ENCODE data around the gene TSEN54. TPM values are rescaled to one million over a fixed set of nuclear protein-coding genes. Genes with fewer than 3 reads are reported as not detected.

Gene TSEN54
- total RNA-seq, 1 donor from 2014 or later, result 92.7 TPM

GRCh38 chr17:75498726-75499213, 17.6 kb upstream of the TSEN54 start:
- Histone ChIP-seq H3K27ac (peak overlapping the region in 1 of 2 donors; percentile 30), H3K4me3 (no peak overlapping the region), H3K36me3 (peaks cover 65 to 83% of the 10 kb centered on the region in 2 donors), H3K9me3 (no peaks in the 10 kb centered on the region), H3K27me3 (no peaks in the 10 kb centered on the region), H3K4me1 (peaks cover 2 to 12% of the 10 kb centered on the region in 2 donors)
- intact Hi-C loops (cut with DNase I), result no loop called here
- DNase-seq (ENCODE audit: low spot score in 2 of 2), result no peak
- no peak for TF ChIP-seq CTCF (IDR thresholded peaks at IDR 0.05)

- Histone ChIP-seq H3K4me1 (peaks cover 2 to 12% of the 10 kb centered on the region in 2 donors), H3K27ac (peak overlapping the region; percentile 30 to 69), H3K27me3 (no peaks in the 10 kb centered on the region), H3K36me3 (peaks cover 64 to 81% of the 10 kb centered on the region in 2 donors), H3K9me3 (no peaks in the 10 kb centered on the region), H3K4me3 (no peak overlapping the region)
- DNase-seq (ENCODE audit: low spot score in 2 of 2), result no peak
- TF ChIP-seq CTCF (IDR thresholded peaks at IDR 0.05), result no peak
- intact Hi-C loops (cut with DNase I), result loop anchor here (5.0 kb wide), 1 partner anchor 42 kb away; the partner anchor contains the start of gene TMEM94
Observed at GRCh38 chr17:75499313-75500022, 16.9 kb upstream of the TSEN54 start.

GRCh38 chr17:75500419-75501216, 15.7 kb upstream of the TSEN54 start:
- H3K27me3 ChIP-seq, result no peaks in the 10 kb centered on the region
- H3K4me3 ChIP-seq, result no peak overlapping the region
- intact Hi-C loops (cut with DNase I), result loop anchor here (5.0 kb wide), 1 partner anchor 43 kb away; the partner anchor contains the start of gene TMEM94
- DNase-seq (ENCODE audit: low spot score in 2 of 2), result no peak
- peaks cover 64 to 81% of the 10 kb centered on the region in 2 donors for H3K36me3 ChIP-seq
- peak overlapping the region; percentile 69 to 71 for H3K27ac ChIP-seq
- TF ChIP-seq CTCF (IDR thresholded peaks at IDR 0.05), result no peak
- peaks cover 2 to 12% of the 10 kb centered on the region in 2 donors for H3K4me1 ChIP-seq
- H3K9me3 ChIP-seq, result no peaks in the 10 kb centered on the region

- H3K4me3 ChIP-seq, result peak overlapping the region in 1 of 2 donors; percentile 0
- H3K27ac ChIP-seq, result peak overlapping the region; percentile 69 to 71
- peaks cover 2 to 12% of the 10 kb centered on the region in 2 donors for H3K4me1 ChIP-seq
- intact Hi-C loops (cut with DNase I), result loop anchor here (5.0 kb wide), 1 partner anchor 44 kb away; the partner anchor contains the start of gene TMEM94
- no peak for DNase-seq (ENCODE audit: low spot score in 2 of 2)
- peaks cover 64 to 81% of the 10 kb centered on the region in 2 donors for H3K36me3 ChIP-seq
- no peaks in the 10 kb centered on the region for H3K9me3 ChIP-seq
- H3K27me3 ChIP-seq, result no peaks in the 10 kb centered on the region
- TF ChIP-seq CTCF (IDR thresholded peaks at IDR 0.05), result no peak
Observed at GRCh38 chr17:75501378-75502071, 14.8 kb upstream of the TSEN54 start.

- no peaks in the 10 kb centered on the region for H3K9me3 ChIP-seq
- intact Hi-C loops (cut with DNase I), result loop anchor here (5.0 kb wide), 1 partner anchor 45 kb away; the partner anchor contains the start of gene TMEM94
- peak overlapping the region in 1 of 2 donors; percentile 0 for H3K4me3 ChIP-seq
- peaks cover 64 to 81% of the 10 kb centered on the region in 2 donors for H3K36me3 ChIP-seq
- peak overlapping the region; percentile 69 to 71 for H3K27ac ChIP-seq
- H3K4me1 ChIP-seq, result peaks cover 2 to 12% of the 10 kb centered on the region in 2 donors
- DNase-seq (ENCODE audit: low spot score in 2 of 2), result no peak
- no peak for TF ChIP-seq CTCF (IDR thresholded peaks at IDR 0.05)
- no peaks in the 10 kb centered on the region for H3K27me3 ChIP-seq
Observed at GRCh38 chr17:75502072-75502720, 14.1 kb upstream of the TSEN54 start.

Measured in ascending aorta (tissue), 2 donors.